ENCODE measurements around the gene HEATR5B. TPM values are rescaled to one million over a fixed set of nuclear protein-coding genes. Genes with fewer than 3 reads are reported as not detected.

Gene HEATR5B
- total RNA-seq, 1 experiment from 2014 or later = 12.6 TPM

DNA sequence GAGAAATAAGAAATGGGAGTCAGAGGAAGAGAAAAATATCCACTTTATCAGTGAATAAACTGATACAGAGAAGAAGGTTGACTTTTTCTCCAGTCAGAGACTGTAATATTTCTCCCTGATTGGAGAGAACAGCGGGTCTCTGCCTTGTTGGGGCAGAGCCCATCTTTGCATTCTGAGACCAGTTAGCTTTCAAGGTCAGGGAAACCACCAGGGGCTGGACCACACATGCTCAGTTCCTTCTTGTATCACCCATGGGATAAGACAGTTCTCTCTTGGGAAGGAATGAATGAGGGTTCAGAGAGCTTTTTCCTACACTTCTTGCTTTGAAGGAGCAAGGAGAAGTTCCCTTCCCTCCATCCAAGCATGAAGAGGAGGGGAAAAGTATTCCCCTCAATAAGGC is 12.4 kb upstream of the HEATR5B start:
- 0 out of 2 replicates have a peak overlapping the region, but pooled peaks have one; percentile 64 for H3K27ac Mint-ChIP-seq
- ChIA-PET POLR2A (no interaction called here), CTCF (no interaction called here)
- no peaks in the 10 kb centered on the region for H3K9me3 Mint-ChIP-seq
- H3K4me3 Mint-ChIP-seq = no peak overlapping the region
- no peak for DNase-seq (ENCODE audit: low spot score)
- no peaks in the 10 kb centered on the region for H3K36me3 Mint-ChIP-seq
- no peak for ATAC-seq
- H3K4me1 Mint-ChIP-seq = no peaks in the 10 kb centered on the region
- TF ChIP-seq NFATC4 (CRISPR knock-in tag; IDR thresholded peaks at IDR 0.05) = no peak
- no peak for TF ChIP-seq ZNF671 (CRISPR knock-in tag; IDR thresholded peaks at IDR 0.05)
- TF ChIP-seq ZNF263 (CRISPR knock-in tag; IDR thresholded peaks at IDR 0.05; ENCODE audit: low read depth) = no peak
- no peak for TF ChIP-seq CREM (CRISPR knock-in tag; IDR thresholded peaks at IDR 0.05)
- TF ChIP-seq ZNF121 (CRISPR knock-in tag; IDR thresholded peaks at IDR 0.05) = no peak
- TF ChIP-seq, protein P1, sequence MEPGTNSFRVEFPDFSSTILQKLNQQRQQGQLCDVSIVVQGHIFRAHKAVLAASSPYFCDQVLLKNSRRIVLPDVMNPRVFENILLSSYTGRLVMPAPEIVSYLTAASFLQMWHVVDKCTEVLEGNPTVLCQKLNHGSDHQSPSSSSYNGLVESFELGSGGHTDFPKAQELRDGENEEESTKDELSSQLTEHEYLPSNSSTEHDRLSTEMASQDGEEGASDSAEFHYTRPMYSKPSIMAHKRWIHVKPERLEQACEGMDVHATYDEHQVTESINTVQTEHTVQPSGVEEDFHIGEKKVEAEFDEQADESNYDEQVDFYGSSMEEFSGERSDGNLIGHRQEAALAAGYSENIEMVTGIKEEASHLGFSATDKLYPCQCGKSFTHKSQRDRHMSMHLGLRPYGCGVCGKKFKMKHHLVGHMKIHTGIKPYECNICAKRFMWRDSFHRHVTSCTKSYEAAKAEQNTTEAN (CRISPR knock-in tag; IDR thresholded peaks at IDR 0.05) = no peak
- TF ChIP-seq, protein P2, sequence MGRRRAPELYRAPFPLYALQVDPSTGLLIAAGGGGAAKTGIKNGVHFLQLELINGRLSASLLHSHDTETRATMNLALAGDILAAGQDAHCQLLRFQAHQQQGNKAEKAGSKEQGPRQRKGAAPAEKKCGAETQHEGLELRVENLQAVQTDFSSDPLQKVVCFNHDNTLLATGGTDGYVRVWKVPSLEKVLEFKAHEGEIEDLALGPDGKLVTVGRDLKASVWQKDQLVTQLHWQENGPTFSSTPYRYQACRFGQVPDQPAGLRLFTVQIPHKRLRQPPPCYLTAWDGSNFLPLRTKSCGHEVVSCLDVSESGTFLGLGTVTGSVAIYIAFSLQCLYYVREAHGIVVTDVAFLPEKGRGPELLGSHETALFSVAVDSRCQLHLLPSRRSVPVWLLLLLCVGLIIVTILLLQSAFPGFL (CRISPR knock-in tag; IDR thresholded peaks at IDR 0.05; ENCODE audit: borderline replicate concordance) = no peak
- TF ChIP-seq, protein P3, sequence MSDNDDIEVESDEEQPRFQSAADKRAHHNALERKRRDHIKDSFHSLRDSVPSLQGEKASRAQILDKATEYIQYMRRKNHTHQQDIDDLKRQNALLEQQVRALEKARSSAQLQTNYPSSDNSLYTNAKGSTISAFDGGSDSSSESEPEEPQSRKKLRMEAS (CRISPR knock-in tag; IDR thresholded peaks at IDR 0.05) = no peak
- no peak for TF ChIP-seq RORB (CRISPR knock-in tag; IDR thresholded peaks at IDR 0.05)
- no peak for TF ChIP-seq ZNF317 (CRISPR knock-in tag; IDR thresholded peaks at IDR 0.05; ENCODE audit: borderline replicate concordance, low read depth)
- TF ChIP-seq, protein P4, sequence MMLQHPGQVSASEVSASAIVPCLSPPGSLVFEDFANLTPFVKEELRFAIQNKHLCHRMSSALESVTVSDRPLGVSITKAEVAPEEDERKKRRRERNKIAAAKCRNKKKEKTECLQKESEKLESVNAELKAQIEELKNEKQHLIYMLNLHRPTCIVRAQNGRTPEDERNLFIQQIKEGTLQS (CRISPR knock-in tag; conservative IDR thresholded peaks at IDR 0.05) = no peak
- TF ChIP-seq, protein P5, sequence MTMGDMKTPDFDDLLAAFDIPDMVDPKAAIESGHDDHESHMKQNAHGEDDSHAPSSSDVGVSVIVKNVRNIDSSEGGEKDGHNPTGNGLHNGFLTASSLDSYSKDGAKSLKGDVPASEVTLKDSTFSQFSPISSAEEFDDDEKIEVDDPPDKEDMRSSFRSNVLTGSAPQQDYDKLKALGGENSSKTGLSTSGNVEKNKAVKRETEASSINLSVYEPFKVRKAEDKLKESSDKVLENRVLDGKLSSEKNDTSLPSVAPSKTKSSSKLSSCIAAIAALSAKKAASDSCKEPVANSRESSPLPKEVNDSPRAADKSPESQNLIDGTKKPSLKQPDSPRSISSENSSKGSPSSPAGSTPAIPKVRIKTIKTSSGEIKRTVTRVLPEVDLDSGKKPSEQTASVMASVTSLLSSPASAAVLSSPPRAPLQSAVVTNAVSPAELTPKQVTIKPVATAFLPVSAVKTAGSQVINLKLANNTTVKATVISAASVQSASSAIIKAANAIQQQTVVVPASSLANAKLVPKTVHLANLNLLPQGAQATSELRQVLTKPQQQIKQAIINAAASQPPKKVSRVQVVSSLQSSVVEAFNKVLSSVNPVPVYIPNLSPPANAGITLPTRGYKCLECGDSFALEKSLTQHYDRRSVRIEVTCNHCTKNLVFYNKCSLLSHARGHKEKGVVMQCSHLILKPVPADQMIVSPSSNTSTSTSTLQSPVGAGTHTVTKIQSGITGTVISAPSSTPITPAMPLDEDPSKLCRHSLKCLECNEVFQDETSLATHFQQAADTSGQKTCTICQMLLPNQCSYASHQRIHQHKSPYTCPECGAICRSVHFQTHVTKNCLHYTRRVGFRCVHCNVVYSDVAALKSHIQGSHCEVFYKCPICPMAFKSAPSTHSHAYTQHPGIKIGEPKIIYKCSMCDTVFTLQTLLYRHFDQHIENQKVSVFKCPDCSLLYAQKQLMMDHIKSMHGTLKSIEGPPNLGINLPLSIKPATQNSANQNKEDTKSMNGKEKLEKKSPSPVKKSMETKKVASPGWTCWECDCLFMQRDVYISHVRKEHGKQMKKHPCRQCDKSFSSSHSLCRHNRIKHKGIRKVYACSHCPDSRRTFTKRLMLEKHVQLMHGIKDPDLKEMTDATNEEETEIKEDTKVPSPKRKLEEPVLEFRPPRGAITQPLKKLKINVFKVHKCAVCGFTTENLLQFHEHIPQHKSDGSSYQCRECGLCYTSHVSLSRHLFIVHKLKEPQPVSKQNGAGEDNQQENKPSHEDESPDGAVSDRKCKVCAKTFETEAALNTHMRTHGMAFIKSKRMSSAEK (CRISPR knock-in tag; IDR thresholded peaks at IDR 0.05; ENCODE audit: borderline replicate concordance) = no peak
- TF ChIP-seq ATF1 (CRISPR knock-in tag; IDR thresholded peaks at IDR 0.05) = no peak
- TF ChIP-seq, protein P6, sequence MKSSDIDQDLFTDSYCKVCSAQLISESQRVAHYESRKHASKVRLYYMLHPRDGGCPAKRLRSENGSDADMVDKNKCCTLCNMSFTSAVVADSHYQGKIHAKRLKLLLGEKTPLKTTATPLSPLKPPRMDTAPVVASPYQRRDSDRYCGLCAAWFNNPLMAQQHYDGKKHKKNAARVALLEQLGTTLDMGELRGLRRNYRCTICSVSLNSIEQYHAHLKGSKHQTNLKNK (CRISPR knock-in tag; IDR thresholded peaks at IDR 0.05) = no peak
- no peaks in the 10 kb centered on the region for H3K27me3 Mint-ChIP-seq (ENCODE audit: low read depth)

DNA sequence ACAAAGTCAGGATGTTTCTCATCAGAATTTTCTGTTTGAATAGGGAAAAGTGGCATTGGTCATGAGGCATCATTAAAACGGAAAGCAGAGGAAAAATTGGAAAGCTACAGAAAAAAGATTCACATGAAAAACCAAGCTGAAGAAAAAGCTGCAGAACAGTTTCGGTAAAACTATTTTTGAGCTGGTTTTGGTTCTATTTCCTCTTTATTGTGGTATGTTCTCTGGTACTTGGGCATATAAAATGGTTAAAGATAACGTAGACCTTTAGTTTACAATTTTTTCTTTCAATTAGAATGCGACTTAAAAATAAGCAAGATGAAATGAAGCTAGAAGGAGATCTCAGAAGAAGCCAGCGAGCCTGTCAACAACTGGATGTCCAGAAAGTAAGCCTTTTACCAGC is 7.7 kb upstream of the HEATR5B start:
- DNase-seq (ENCODE audit: low spot score) (no peak), ATAC-seq (no peak)
- H3K4me3 Mint-ChIP-seq = no peak overlapping the region
- H3K9me3 Mint-ChIP-seq = no peaks in the 10 kb centered on the region
- ChIA-PET CTCF (no interaction called here), POLR2A (no interaction called here)
- no peaks in the 10 kb centered on the region for H3K4me1 Mint-ChIP-seq
- 0 out of 2 replicates have a peak overlapping the region, but pooled peaks have one; percentile 25 for H3K27ac Mint-ChIP-seq
- no peaks in the 10 kb centered on the region for H3K27me3 Mint-ChIP-seq (ENCODE audit: low read depth)
- H3K36me3 Mint-ChIP-seq = no peaks in the 10 kb centered on the region
- TF ChIP-seq PRRX2 (CRISPR knock-in tag; IDR thresholded peaks at IDR 0.05) (no peak), ZNF671 (CRISPR knock-in tag; IDR thresholded peaks at IDR 0.05) (no peak), ETV6 (CRISPR knock-in tag; IDR thresholded peaks at IDR 0.05) (no peak), ELF4 (CRISPR knock-in tag; IDR thresholded peaks at IDR 0.05; ENCODE audit: low read depth) (no peak)
- TF ChIP-seq, protein P7, sequence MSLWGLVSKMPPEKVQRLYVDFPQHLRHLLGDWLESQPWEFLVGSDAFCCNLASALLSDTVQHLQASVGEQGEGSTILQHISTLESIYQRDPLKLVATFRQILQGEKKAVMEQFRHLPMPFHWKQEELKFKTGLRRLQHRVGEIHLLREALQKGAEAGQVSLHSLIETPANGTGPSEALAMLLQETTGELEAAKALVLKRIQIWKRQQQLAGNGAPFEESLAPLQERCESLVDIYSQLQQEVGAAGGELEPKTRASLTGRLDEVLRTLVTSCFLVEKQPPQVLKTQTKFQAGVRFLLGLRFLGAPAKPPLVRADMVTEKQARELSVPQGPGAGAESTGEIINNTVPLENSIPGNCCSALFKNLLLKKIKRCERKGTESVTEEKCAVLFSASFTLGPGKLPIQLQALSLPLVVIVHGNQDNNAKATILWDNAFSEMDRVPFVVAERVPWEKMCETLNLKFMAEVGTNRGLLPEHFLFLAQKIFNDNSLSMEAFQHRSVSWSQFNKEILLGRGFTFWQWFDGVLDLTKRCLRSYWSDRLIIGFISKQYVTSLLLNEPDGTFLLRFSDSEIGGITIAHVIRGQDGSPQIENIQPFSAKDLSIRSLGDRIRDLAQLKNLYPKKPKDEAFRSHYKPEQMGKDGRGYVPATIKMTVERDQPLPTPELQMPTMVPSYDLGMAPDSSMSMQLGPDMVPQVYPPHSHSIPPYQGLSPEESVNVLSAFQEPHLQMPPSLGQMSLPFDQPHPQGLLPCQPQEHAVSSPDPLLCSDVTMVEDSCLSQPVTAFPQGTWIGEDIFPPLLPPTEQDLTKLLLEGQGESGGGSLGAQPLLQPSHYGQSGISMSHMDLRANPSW (CRISPR knock-in tag; conservative IDR thresholded peaks at IDR 0.05; ENCODE audit: low read depth) = no peak
- TF ChIP-seq, protein P8, sequence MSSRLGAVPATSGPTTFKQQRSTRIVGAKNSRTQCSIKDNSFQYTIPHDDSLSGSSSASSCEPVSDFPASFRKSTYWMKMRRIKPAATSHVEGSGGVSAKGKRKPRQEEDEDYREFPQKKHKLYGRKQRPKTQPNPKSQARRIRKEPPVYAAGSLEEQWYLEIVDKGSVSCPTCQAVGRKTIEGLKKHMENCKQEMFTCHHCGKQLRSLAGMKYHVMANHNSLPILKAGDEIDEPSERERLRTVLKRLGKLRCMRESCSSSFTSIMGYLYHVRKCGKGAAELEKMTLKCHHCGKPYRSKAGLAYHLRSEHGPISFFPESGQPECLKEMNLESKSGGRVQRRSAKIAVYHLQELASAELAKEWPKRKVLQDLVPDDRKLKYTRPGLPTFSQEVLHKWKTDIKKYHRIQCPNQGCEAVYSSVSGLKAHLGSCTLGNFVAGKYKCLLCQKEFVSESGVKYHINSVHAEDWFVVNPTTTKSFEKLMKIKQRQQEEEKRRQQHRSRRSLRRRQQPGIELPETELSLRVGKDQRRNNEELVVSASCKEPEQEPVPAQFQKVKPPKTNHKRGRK (CRISPR knock-in tag; IDR thresholded peaks at IDR 0.05; ENCODE audit: borderline replicate concordance) = no peak
- TF ChIP-seq, protein P9, sequence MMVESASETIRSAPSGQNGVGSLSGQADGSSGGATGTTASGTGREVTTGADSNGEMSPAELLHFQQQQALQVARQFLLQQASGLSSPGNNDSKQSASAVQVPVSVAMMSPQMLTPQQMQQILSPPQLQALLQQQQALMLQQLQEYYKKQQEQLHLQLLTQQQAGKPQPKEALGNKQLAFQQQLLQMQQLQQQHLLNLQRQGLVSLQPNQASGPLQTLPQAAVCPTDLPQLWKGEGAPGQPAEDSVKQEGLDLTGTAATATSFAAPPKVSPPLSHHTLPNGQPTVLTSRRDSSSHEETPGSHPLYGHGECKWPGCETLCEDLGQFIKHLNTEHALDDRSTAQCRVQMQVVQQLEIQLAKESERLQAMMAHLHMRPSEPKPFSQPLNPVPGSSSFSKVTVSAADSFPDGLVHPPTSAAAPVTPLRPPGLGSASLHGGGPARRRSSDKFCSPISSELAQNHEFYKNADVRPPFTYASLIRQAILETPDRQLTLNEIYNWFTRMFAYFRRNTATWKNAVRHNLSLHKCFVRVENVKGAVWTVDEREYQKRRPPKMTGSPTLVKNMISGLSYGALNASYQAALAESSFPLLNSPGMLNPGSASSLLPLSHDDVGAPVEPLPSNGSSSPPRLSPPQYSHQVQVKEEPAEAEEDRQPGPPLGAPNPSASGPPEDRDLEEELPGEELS (CRISPR knock-in tag; IDR thresholded peaks at IDR 0.05) = no peak

Measured in WTC11 (cell line).